DOHH2 (cell line): ENCODE results near the gene GPRC5A.

Experiments used
- CTCF ChIP-seq: fragments of 200-600 bp; sonication (generic); IDR thresholded peaks from one replicate; pipeline ENCODE4 v1.5.1; 2014; ENCODE audit warnings: antibody characterized with exemption, mild to moderate bottlenecking, low read depth, low read length; ENCODE audit not compliant: poor library complexity, severe bottlenecking
- EZH2phosphoT487 ChIP-seq: fragments of 200-600 bp; sonication (generic); IDR thresholded peaks from 2 replicates; pipeline ENCODE4 v1.6.1; 2017; ENCODE audit warnings: borderline replicate concordance, mild to moderate bottlenecking, antibody characterized with exemption, low read length, moderate library complexity, mixed read lengths

GRCh38 chr12:12947902-12948301, 56.5 kb downstream of the GPRC5A start:
- TF ChIP-seq CTCF = no peak
- TF ChIP-seq EZH2phosphoT487 = no peak
